DND-41 (cell line): ENCODE results near the gene NEURL1B.

Source experiments
- ATAC-seq: fragments of 200-7000 bp; cut with Tn5 transposase; 3 replicates; pipeline ENCODE4 v1.9.1; 2021; ENCODE audit warnings: low read depth; ENCODE audit not compliant: insufficient read depth
- DNase-seq: peaks from one replicate; pipeline ENCODE4 v3.0.0-alpha.2; 2020
- H2AFZ ChIP-seq: 2 replicates; pipeline ENCODE4 v1.6.0; 2012; ENCODE audit warnings: low read depth, low read length
- H3K27ac ChIP-seq: 2 replicates; pipeline ENCODE4 v1.5.1; 2012; ENCODE audit warnings: low read length, inconsistent platforms
- H3K27me3 ChIP-seq: fragments of 200-600 bp; sonication (generic); 2 replicates; pipeline ENCODE4 v1.6.0; 2012; ENCODE audit warnings: low read length, mild to moderate bottlenecking, inconsistent platforms; ENCODE audit not compliant: insufficient read depth, poor library complexity
- H3K36me3 ChIP-seq: 2 replicates; pipeline ENCODE4 v1.5.1; 2012; ENCODE audit warnings: low read length, inconsistent platforms; ENCODE audit not compliant: insufficient read depth
- H3K4me1 ChIP-seq: 2 replicates; pipeline ENCODE4 v1.5.1; 2012; ENCODE audit warnings: mild to moderate bottlenecking, low read length; ENCODE audit not compliant: insufficient read depth
- H3K4me2 ChIP-seq: 2 replicates; pipeline ENCODE4 v1.6.0; 2012; ENCODE audit warnings: mild to moderate bottlenecking, moderate library complexity, low read length, inconsistent platforms; ENCODE audit not compliant: insufficient read depth
- H3K4me3 ChIP-seq, 2 experiments: fragments of 200-600 bp in 1 of 2; shearing (Covaris generic) in 1 of 2; 2 replicates each; pipeline ENCODE4 v1.5.1; 2012 to 2016; ENCODE audit warnings: inconsistent platforms in 2 of 2, low read length in 2 of 2, mild to moderate bottlenecking in 2 of 2, low read depth in 1 of 2, moderate library complexity in 1 of 2
- H3K79me2 ChIP-seq: 2 replicates; pipeline ENCODE4 v1.6.0; 2012; ENCODE audit warnings: low read length, inconsistent platforms; ENCODE audit not compliant: insufficient read depth
- H3K9ac ChIP-seq: 2 replicates; pipeline ENCODE4 v1.6.0; 2012; ENCODE audit warnings: low read depth, mild to moderate bottlenecking, inconsistent platforms, low read length, moderate library complexity
- H3K9me3 ChIP-seq: 2 replicates; pipeline ENCODE4 v1.5.1; 2012; ENCODE audit warnings: low read length, moderate library complexity, mild to moderate bottlenecking, inconsistent platforms; ENCODE audit not compliant: insufficient read depth, severe bottlenecking
- H4K20me1 ChIP-seq: 2 replicates; pipeline ENCODE4 v1.6.0; 2012; ENCODE audit warnings: low read length; ENCODE audit not compliant: insufficient read depth
- CTCF ChIP-seq: IDR thresholded peaks from 2 replicates; pipeline ENCODE4 v1.5.1; 2012; ENCODE audit warnings: borderline replicate concordance, low read length, moderate library complexity, mild to moderate bottlenecking; ENCODE audit not compliant: poor library complexity, severe bottlenecking; ENCODE audit errors: extremely low read depth
- EZH2 ChIP-seq: IDR thresholded peaks from 3 replicates; pipeline ENCODE4 v1.6.1; 2012; ENCODE audit warnings: borderline replicate concordance, low read depth, mild to moderate bottlenecking, moderate library complexity, low read length, inconsistent platforms; ENCODE audit not compliant: severe bottlenecking

The NEURL1B gene

GRCh38 chr5:172624083-172624995 lies 16.7 kb upstream of the NEURL1B start:
- no peak for DNase-seq
- H3K27me3 ChIP-seq = no peaks in the 10 kb centered on the region
- no peak overlapping the region for H3K4me2 ChIP-seq
- H2AFZ ChIP-seq = no peak overlapping the region
- H3K79me2 ChIP-seq = no peaks in the 10 kb centered on the region
- no peak overlapping the region for H3K27ac ChIP-seq
- no peaks in the 10 kb centered on the region for H3K9me3 ChIP-seq
- no peak for ATAC-seq
- no peak overlapping the region for H3K9ac ChIP-seq
- no peaks in the 10 kb centered on the region for H4K20me1 ChIP-seq
- H3K4me3 ChIP-seq = no peak overlapping the region
- H3K4me1 ChIP-seq = no peaks in the 10 kb centered on the region
- TF ChIP-seq CTCF = no peak
- no peak for TF ChIP-seq EZH2
- no peaks in the 10 kb centered on the region for H3K36me3 ChIP-seq

GRCh38 chr5:172624996-172625964 lies 15.8 kb upstream of the NEURL1B start:
- no peaks in the 10 kb centered on the region for H3K27me3 ChIP-seq
- no peak for DNase-seq
- no peak overlapping the region for H3K27ac ChIP-seq

GRCh38 chr5:172626031-172626581 lies 15.0 kb upstream of the NEURL1B start:
- TF ChIP-seq EZH2 = no peak
- TF ChIP-seq CTCF = no peak
- ATAC-seq = no peak
- H4K20me1 ChIP-seq = no peaks in the 10 kb centered on the region
- no peak overlapping the region for H3K9ac ChIP-seq
- H3K4me3 ChIP-seq = no peak overlapping the region
- no peak for DNase-seq
- no peak overlapping the region for H3K27ac ChIP-seq
- H2AFZ ChIP-seq = no peak overlapping the region
- no peak overlapping the region for H3K4me2 ChIP-seq
- H3K36me3 ChIP-seq = no peaks in the 10 kb centered on the region
- no peaks in the 10 kb centered on the region for H3K27me3 ChIP-seq
- no peaks in the 10 kb centered on the region for H3K9me3 ChIP-seq
- H3K79me2 ChIP-seq = no peaks in the 10 kb centered on the region
- no peaks in the 10 kb centered on the region for H3K4me1 ChIP-seq

More at GRCh38 chr5:172624996-172625964, 15.8 kb upstream of the NEURL1B start:
- Histone ChIP-seq H3K36me3 (no peaks in the 10 kb centered on the region), H3K9me3 (no peaks in the 10 kb centered on the region), H3K4me2 (no peak overlapping the region), H3K4me3 (no peak overlapping the region), H4K20me1 (no peaks in the 10 kb centered on the region), H3K4me1 (no peaks in the 10 kb centered on the region), H3K9ac (no peak overlapping the region), H3K79me2 (no peaks in the 10 kb centered on the region), H2AFZ (no peak overlapping the region)
- no peak for ATAC-seq
- TF ChIP-seq CTCF (no peak), EZH2 (no peak)
